GM23338 (cell line): ENCODE measurements around the gene B4GAT1. TPM values are rescaled to one million over a fixed set of nuclear protein-coding genes. Genes with fewer than 3 reads are reported as not detected.

Experiments used
- ATAC-seq: fragments of 200-7000 bp; cut with Tn5 transposase; 3 replicates; pipeline ENCODE4 v1.9.1; 2020
- DNase-seq: peaks from one replicate; pipeline ENCODE4 v3.0.0-alpha.2; 2015; ENCODE audit warnings: low spot score
- H2AFZ ChIP-seq: fragments of 200-600 bp; sonication (generic); 2 replicates; pipeline ENCODE4 v1.8.0; 2016; ENCODE audit warnings: antibody characterized with exemption, mild to moderate bottlenecking, moderate library complexity
- H3F3A ChIP-seq: fragments of 200-600 bp; sonication (generic); replicated peaks from 2 replicates; pipeline ENCODE4 v1.8.0; 2017; ENCODE audit warnings: antibody characterized with exemption, mixed run types, low read depth
- H3K27ac ChIP-seq: fragments of 200-600 bp; sonication (generic); 2 replicates; pipeline ENCODE4 v1.6.1; 2016; ENCODE audit warnings: low read depth
- H3K27me3 ChIP-seq: fragments of 200-600 bp; sonication (generic); 2 replicates; pipeline ENCODE4 v1.8.0; 2016; ENCODE audit warnings: mild to moderate bottlenecking, mixed run types, moderate library complexity; ENCODE audit not compliant: insufficient read depth
- H3K36me3 ChIP-seq: fragments of 200-600 bp; sonication (generic); 2 replicates; pipeline ENCODE4 v1.8.0; 2016; ENCODE audit warnings: mild to moderate bottlenecking; ENCODE audit not compliant: insufficient read depth
- H3K4me1 ChIP-seq: fragments of 200-600 bp; sonication (generic); 2 replicates; pipeline ENCODE4 v1.8.0; 2016; ENCODE audit warnings: mild to moderate bottlenecking, moderate library complexity; ENCODE audit not compliant: insufficient read depth
- H3K4me2 ChIP-seq: fragments of 200-600 bp; sonication (generic); 2 replicates; pipeline ENCODE4 v1.7.1; 2017; ENCODE audit warnings: mixed run types
- H3K4me3 ChIP-seq: fragments of 200-600 bp; sonication (generic); 2 replicates; pipeline ENCODE4 v1.6.1; 2016; ENCODE audit warnings: mixed run types
- H3K79me2 ChIP-seq: fragments of 200-600 bp; sonication (generic); replicated peaks from 2 replicates; pipeline ENCODE4 v1.8.0; 2017; ENCODE audit warnings: mild to moderate bottlenecking; ENCODE audit not compliant: insufficient read depth
- H3K9me2 ChIP-seq: fragments of 200-600 bp; sonication (generic); 2 replicates; pipeline ENCODE4 v1.8.0; 2017; ENCODE audit not compliant: insufficient read depth
- H4K20me1 ChIP-seq: fragments of 200-600 bp; sonication (generic); replicated peaks from 2 replicates; pipeline ENCODE4 v1.8.0; 2017; ENCODE audit warnings: mild to moderate bottlenecking; ENCODE audit not compliant: insufficient read depth
- H3K27ac Mint-ChIP-seq: 2 replicates; pipeline ENCODE4 v1.8.0; 2020; ENCODE audit warnings: inconsistent platforms, mild to moderate bottlenecking, moderate library complexity, mixed read lengths
- H3K27me3 Mint-ChIP-seq: 3 replicates; pipeline ENCODE4 v1.8.0; 2022; ENCODE audit warnings: low read depth, mild to moderate bottlenecking, moderate library complexity, mixed read lengths, inconsistent platforms; ENCODE audit not compliant: insufficient read depth, poor library complexity
- H3K36me3 Mint-ChIP-seq: 3 replicates; pipeline ENCODE4 v1.8.0; 2021; ENCODE audit warnings: low read depth, mild to moderate bottlenecking, inconsistent platforms, moderate library complexity, mixed read lengths
- H3K4me1 Mint-ChIP-seq: 3 replicates; pipeline ENCODE4 v1.8.0; 2020; ENCODE audit warnings: mild to moderate bottlenecking, inconsistent platforms, mixed read lengths
- H3K4me3 Mint-ChIP-seq: 3 replicates; pipeline ENCODE4 v1.8.0; 2021; ENCODE audit warnings: moderate library complexity, mild to moderate bottlenecking, inconsistent platforms, mixed read lengths
- H3K9me3 Mint-ChIP-seq: 3 replicates; pipeline ENCODE4 v1.8.0; 2020; ENCODE audit warnings: moderate library complexity, mild to moderate bottlenecking, inconsistent platforms, mixed read lengths
- CREB1 ChIP-seq: fragments of 250-450 bp; sonication (Bioruptor Pico); IDR thresholded peaks from 2 replicates; pipeline ENCODE4 v1.5.0; 2020; ENCODE audit warnings: low read depth, mild to moderate bottlenecking, moderate library complexity
- EZH2 ChIP-seq: fragments of 200-600 bp; sonication (generic); IDR thresholded peaks from one replicate; pipeline ENCODE4 v1.8.0; 2017; ENCODE audit warnings: antibody characterized with exemption, mild to moderate bottlenecking, low read depth; ENCODE audit not compliant: unreplicated experiment
- EZH2phosphoT487 ChIP-seq: fragments of 200-600 bp; sonication (generic); IDR thresholded peaks from one replicate; pipeline ENCODE4 v1.8.1; 2018; ENCODE audit warnings: antibody characterized with exemption; ENCODE audit not compliant: unreplicated experiment
- JUNB ChIP-seq: IDR thresholded peaks from one replicate; pipeline ENCODE4 v1.6.1; 2016; ENCODE audit warnings: antibody characterized with exemption; ENCODE audit not compliant: unreplicated experiment
- NANOG ChIP-seq: IDR thresholded peaks from 2 replicates; pipeline ENCODE4 v1.6.1; 2016; ENCODE audit warnings: antibody characterized with exemption, borderline replicate concordance
- POLR2AphosphoS5 ChIP-seq: IDR thresholded peaks from 2 replicates; pipeline ENCODE4 v1.6.1; 2016; ENCODE audit warnings: antibody characterized with exemption, low read depth
- STAT1 ChIP-seq: IDR thresholded peaks from one replicate; pipeline ENCODE4 v1.6.1; 2016; ENCODE audit warnings: antibody characterized with exemption; ENCODE audit not compliant: unreplicated experiment
- ZNF114 ChIP-seq: fragments of 250-450 bp; sonication (Bioruptor Pico); IDR thresholded peaks from 2 replicates; pipeline ENCODE4 v1.5.0; 2020; ENCODE audit warnings: mild to moderate bottlenecking, moderate library complexity
- ZNF331 ChIP-seq: fragments of 250-450 bp; sonication (Bioruptor Pico); IDR thresholded peaks from 2 replicates; pipeline ENCODE4 v1.5.0; 2020; ENCODE audit warnings: low read depth, mild to moderate bottlenecking, moderate library complexity
- polyA plus RNA-seq: library from polyadenylated mRNA; unstranded; fragments of >200 nt; fragmentation: Nextera tagmentation; extraction: Ambion mirVana; gene quantifications from 2 replicates; pipeline ENCODE4 v1.2.1, GENCODE V29; 2016
- total RNA-seq: library from RNA; depleted of rRNA; stranded (reverse); fragments of >200 nt; shearing (Covaris generic); gene quantifications from 2 replicates; pipeline ENCODE4 v1.2.3, GENCODE V29; 2014
- TF ChIP-seq, protein P1 (sequence below), 2 experiments: fragments of 200-600 bp in 1 of 2; sonication (generic) in 1 of 2; conservative IDR thresholded peaks; 2 replicates each; pipeline versions ENCODE4 v1.5.1 to v1.6.1; 2016 to 2017; ENCODE audit warnings: antibody characterized with exemption in 2 of 2, low read depth in 2 of 2, mild to moderate bottlenecking in 2 of 2, moderate library complexity in 1 of 2
- TF ChIP-seq, protein P2 (sequence below): IDR thresholded peaks from 2 replicates; pipeline ENCODE4 v1.6.1; 2016; ENCODE audit warnings: antibody characterized with exemption
- TF ChIP-seq, protein P3 (sequence below): fragments of 250-450 bp; sonication (Bioruptor Pico); IDR thresholded peaks from 2 replicates; pipeline ENCODE4 v1.5.0; 2020; ENCODE audit warnings: mild to moderate bottlenecking, moderate library complexity
- TF ChIP-seq, protein P4 (sequence below): IDR thresholded peaks from one replicate; pipeline ENCODE4 v1.6.1; 2018; ENCODE audit warnings: antibody characterized with exemption; ENCODE audit not compliant: unreplicated experiment

B4GAT1 gene
- total and polyA plus RNA-seq, 2 experiments from 2014 or later: 23.5 to 41.9 TPM

DNA sequence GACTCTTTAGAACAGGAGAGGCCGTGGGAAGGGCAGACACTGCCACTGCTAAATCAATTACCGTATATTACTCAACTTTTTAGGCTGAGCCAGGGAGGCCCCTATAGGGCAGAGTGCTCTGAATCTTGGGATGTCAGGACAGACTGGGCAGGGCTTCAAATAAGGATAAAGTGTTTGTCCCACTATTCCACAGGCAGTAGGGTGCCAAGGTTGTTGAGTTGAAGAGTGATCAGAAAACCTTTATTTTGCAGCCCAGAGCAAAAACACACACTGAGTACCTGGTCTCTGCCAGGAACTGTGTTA lies 1.6 kb upstream of the B4GAT1 start:
- Histone ChIP-seq H3K4me3 (peak overlapping the region; percentile 82), H4K20me1 (0 out of 2 replicates have a peak, but pooled peaks cover 3% of the 10 kb centered on the region), H3K27ac (no peak overlapping the region), H3K9me2 (no peaks in the 10 kb centered on the region), H3K36me3 (no peaks in the 10 kb centered on the region; the same call in 1 of the 2 replicates), H3K4me1 (peaks cover 12% of the 10 kb centered on the region), H3K27me3 (peaks cover 8% of the 10 kb centered on the region; the same call in 1 of the 2 replicates), H2AFZ (no peak overlapping the region), H3K79me2 (peaks cover 6% of the 10 kb centered on the region), H3K4me2 (peak overlapping the region; percentile 82), H3F3A (peaks cover 25% of the 10 kb centered on the region)
- peaks cover 25% of the 10 kb centered on the region for H3K27me3 Mint-ChIP-seq
- H3K36me3 Mint-ChIP-seq: peaks cover 13% of the 10 kb centered on the region
- ATAC-seq (no peak), DNase-seq (no peak)
- H3K27ac Mint-ChIP-seq: no peak overlapping the region
- H3K4me1 Mint-ChIP-seq: peaks cover 20% of the 10 kb centered on the region
- peaks cover 5% of the 10 kb centered on the region; the same call in 2 of the 3 replicates for H3K9me3 Mint-ChIP-seq
- TF ChIP-seq, protein P1, sequence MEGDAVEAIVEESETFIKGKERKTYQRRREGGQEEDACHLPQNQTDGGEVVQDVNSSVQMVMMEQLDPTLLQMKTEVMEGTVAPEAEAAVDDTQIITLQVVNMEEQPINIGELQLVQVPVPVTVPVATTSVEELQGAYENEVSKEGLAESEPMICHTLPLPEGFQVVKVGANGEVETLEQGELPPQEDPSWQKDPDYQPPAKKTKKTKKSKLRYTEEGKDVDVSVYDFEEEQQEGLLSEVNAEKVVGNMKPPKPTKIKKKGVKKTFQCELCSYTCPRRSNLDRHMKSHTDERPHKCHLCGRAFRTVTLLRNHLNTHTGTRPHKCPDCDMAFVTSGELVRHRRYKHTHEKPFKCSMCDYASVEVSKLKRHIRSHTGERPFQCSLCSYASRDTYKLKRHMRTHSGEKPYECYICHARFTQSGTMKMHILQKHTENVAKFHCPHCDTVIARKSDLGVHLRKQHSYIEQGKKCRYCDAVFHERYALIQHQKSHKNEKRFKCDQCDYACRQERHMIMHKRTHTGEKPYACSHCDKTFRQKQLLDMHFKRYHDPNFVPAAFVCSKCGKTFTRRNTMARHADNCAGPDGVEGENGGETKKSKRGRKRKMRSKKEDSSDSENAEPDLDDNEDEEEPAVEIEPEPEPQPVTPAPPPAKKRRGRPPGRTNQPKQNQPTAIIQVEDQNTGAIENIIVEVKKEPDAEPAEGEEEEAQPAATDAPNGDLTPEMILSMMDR (conservative IDR thresholded peaks at IDR 0.05; ENCODE audit: low read depth in 2 of 2): no peak
- TF ChIP-seq EZH2phosphoT487: no peak
- TF ChIP-seq JUNB: no peak
- no peak for TF ChIP-seq EZH2
- no peak for TF ChIP-seq POLR2AphosphoS5
- no peak for TF ChIP-seq STAT1
- TF ChIP-seq ZNF331 (CRISPR knock-in tag): no peak
- TF ChIP-seq, protein P2, sequence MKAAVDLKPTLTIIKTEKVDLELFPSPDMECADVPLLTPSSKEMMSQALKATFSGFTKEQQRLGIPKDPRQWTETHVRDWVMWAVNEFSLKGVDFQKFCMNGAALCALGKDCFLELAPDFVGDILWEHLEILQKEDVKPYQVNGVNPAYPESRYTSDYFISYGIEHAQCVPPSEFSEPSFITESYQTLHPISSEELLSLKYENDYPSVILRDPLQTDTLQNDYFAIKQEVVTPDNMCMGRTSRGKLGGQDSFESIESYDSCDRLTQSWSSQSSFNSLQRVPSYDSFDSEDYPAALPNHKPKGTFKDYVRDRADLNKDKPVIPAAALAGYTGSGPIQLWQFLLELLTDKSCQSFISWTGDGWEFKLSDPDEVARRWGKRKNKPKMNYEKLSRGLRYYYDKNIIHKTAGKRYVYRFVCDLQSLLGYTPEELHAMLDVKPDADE: no peak
- TF ChIP-seq CREB1 (CRISPR knock-in tag): no peak
- TF ChIP-seq NANOG: no peak
- TF ChIP-seq ZNF114: no peak
- TF ChIP-seq, protein P3, sequence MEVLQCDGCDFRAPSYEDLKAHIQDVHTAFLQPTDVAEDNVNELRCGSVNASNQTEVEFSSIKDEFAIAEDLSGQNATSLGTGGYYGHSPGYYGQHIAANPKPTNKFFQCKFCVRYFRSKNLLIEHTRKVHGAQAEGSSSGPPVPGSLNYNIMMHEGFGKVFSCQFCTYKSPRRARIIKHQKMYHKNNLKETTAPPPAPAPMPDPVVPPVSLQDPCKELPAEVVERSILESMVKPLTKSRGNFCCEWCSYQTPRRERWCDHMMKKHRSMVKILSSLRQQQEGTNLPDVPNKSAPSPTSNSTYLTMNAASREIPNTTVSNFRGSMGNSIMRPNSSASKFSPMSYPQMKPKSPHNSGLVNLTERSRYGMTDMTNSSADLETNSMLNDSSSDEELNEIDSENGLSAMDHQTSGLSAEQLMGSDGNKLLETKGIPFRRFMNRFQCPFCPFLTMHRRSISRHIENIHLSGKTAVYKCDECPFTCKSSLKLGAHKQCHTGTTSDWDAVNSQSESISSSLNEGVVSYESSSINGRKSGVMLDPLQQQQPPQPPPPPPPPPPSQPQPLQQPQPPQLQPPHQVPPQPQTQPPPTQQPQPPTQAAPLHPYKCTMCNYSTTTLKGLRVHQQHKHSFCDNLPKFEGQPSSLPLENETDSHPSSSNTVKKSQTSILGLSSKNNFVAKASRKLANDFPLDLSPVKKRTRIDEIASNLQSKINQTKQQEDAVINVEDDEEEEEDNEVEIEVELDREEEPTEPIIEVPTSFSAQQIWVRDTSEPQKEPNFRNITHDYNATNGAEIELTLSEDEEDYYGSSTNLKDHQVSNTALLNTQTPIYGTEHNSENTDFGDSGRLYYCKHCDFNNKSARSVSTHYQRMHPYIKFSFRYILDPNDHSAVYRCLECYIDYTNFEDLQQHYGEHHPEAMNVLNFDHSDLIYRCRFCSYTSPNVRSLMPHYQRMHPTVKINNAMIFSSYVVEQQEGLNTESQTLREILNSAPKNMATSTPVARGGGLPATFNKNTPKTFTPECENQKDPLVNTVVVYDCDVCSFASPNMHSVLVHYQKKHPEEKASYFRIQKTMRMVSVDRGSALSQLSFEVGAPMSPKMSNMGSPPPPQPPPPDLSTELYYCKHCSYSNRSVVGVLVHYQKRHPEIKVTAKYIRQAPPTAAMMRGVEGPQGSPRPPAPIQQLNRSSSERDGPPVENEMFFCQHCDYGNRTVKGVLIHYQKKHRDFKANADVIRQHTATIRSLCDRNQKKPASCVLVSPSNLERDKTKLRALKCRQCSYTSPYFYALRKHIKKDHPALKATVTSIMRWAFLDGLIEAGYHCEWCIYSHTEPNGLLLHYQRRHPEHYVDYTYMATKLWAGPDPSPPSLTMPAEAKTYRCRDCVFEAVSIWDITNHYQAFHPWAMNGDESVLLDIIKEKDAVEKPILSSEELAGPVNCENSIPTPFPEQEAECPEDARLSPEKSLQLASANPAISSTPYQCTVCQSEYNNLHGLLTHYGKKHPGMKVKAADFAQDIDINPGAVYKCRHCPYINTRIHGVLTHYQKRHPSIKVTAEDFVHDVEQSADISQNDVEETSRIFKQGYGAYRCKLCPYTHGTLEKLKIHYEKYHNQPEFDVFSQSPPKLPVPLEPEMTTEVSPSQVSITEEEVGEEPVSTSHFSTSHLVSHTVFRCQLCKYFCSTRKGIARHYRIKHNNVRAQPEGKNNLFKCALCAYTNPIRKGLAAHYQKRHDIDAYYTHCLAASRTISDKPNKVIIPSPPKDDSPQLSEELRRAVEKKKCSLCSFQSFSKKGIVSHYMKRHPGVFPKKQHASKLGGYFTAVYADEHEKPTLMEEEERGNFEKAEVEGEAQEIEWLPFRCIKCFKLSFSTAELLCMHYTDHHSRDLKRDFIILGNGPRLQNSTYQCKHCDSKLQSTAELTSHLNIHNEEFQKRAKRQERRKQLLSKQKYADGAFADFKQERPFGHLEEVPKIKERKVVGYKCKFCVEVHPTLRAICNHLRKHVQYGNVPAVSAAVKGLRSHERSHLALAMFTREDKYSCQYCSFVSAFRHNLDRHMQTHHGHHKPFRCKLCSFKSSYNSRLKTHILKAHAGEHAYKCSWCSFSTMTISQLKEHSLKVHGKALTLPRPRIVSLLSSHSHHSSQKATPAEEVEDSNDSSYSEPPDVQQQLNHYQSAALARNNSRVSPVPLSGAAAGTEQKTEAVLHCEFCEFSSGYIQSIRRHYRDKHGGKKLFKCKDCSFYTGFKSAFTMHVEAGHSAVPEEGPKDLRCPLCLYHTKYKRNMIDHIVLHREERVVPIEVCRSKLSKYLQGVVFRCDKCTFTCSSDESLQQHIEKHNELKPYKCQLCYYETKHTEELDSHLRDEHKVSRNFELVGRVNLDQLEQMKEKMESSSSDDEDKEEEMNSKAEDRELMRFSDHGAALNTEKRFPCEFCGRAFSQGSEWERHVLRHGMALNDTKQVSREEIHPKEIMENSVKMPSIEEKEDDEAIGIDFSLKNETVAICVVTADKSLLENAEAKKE: no peak
- TF ChIP-seq, protein P4, sequence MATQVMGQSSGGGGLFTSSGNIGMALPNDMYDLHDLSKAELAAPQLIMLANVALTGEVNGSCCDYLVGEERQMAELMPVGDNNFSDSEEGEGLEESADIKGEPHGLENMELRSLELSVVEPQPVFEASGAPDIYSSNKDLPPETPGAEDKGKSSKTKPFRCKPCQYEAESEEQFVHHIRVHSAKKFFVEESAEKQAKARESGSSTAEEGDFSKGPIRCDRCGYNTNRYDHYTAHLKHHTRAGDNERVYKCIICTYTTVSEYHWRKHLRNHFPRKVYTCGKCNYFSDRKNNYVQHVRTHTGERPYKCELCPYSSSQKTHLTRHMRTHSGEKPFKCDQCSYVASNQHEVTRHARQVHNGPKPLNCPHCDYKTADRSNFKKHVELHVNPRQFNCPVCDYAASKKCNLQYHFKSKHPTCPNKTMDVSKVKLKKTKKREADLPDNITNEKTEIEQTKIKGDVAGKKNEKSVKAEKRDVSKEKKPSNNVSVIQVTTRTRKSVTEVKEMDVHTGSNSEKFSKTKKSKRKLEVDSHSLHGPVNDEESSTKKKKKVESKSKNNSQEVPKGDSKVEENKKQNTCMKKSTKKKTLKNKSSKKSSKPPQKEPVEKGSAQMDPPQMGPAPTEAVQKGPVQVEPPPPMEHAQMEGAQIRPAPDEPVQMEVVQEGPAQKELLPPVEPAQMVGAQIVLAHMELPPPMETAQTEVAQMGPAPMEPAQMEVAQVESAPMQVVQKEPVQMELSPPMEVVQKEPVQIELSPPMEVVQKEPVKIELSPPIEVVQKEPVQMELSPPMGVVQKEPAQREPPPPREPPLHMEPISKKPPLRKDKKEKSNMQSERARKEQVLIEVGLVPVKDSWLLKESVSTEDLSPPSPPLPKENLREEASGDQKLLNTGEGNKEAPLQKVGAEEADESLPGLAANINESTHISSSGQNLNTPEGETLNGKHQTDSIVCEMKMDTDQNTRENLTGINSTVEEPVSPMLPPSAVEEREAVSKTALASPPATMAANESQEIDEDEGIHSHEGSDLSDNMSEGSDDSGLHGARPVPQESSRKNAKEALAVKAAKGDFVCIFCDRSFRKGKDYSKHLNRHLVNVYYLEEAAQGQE: no peak
- peak overlapping the region; percentile 92; the same call in 1 of the 3 replicates for H3K4me3 Mint-ChIP-seq
